Body of pancreas (tissue), 4 donors: Measurements from ENCODE around the gene SLC6A19.

Experiments
- CTCF ChIP-seq, 7 experiments: fragments of 450-650 bp in 4 of 7; fragments of 200-600 bp in 3 of 7; sonication (generic) in 3 of 7; IDR thresholded peaks; one replicate each; pipeline ENCODE4 v1.5.1; 2016 to 2019; ENCODE audit warnings: antibody characterized with exemption in 7 of 7
- POLR2A ChIP-seq, 3 donors: fragments of 450-650 bp; IDR thresholded peaks; one replicate each; pipeline ENCODE4 v1.6.1; 2016; ENCODE audit warnings: antibody characterized with exemption in 3 of 3, mild to moderate bottlenecking in 2 of 3

- TF ChIP-seq CTCF (IDR thresholded peaks at IDR 0.05) (no peak), POLR2A (IDR thresholded peaks at IDR 0.05) (no peak)
Observed at GRCh38 chr5:1190278-1190677, 11.1 kb upstream of the SLC6A19 start.
